IMR-90 (cell line): ENCODE measurements around the gene NRARP.
A peak's percentile ranks its signal among the peaks of the same experiment; 100 is the strongest.

Source experiments
- BHLHE40 ChIP-seq: fragments of 150-350 bp; IDR thresholded peaks from 2 replicates; pipeline ENCODE4 v1.6.1; 2016; ENCODE audit warnings: mild to moderate bottlenecking, low read depth, low read length
- CEBPB ChIP-seq: IDR thresholded peaks from 2 replicates; pipeline ENCODE4 v1.6.1; 2012; ENCODE audit warnings: low read depth, low read length, improper control_type of control experiment
- CTCF ChIP-seq: conservative IDR thresholded peaks from 2 replicates; pipeline ENCODE4 v1.5.1; 2012; ENCODE audit warnings: mild to moderate bottlenecking, low read depth, low read length, improper control_type of control experiment
- ELK1 ChIP-seq: fragments of 150-350 bp; IDR thresholded peaks from 2 replicates; pipeline ENCODE4 v1.6.1; 2016; ENCODE audit warnings: low read depth, mild to moderate bottlenecking, low read length, moderate library complexity, borderline replicate concordance
- MAZ ChIP-seq: IDR thresholded peaks from 2 replicates; pipeline ENCODE4 v1.6.1; 2012; ENCODE audit warnings: low read depth, mild to moderate bottlenecking, low read length, improper control_type of control experiment, moderate library complexity, borderline replicate concordance
- MXI1 ChIP-seq: IDR thresholded peaks from 2 replicates; pipeline ENCODE4 v1.6.1; 2012; ENCODE audit warnings: low read depth, mild to moderate bottlenecking, low read length, moderate library complexity, borderline replicate concordance
- NFE2L2 ChIP-seq: fragments of 150-350 bp; IDR thresholded peaks from 2 replicates; pipeline ENCODE4 v1.6.1; 2016; ENCODE audit warnings: low read depth, mild to moderate bottlenecking, low read length
- POLR2A ChIP-seq: IDR thresholded peaks from 2 replicates; pipeline ENCODE4 v1.6.1; 2012; ENCODE audit warnings: mild to moderate bottlenecking, low read depth, low read length
- RAD21 ChIP-seq: IDR thresholded peaks from 2 replicates; pipeline ENCODE4 v1.6.1; 2012; ENCODE audit warnings: low read length, improper control_type of control experiment
- RCOR1 ChIP-seq: IDR thresholded peaks from 2 replicates; pipeline ENCODE4 v1.6.1; 2012; ENCODE audit warnings: mild to moderate bottlenecking, low read length, improper control_type of control experiment; ENCODE audit not compliant: insufficient replicate concordance
- RFX5 ChIP-seq: IDR thresholded peaks from 2 replicates; pipeline ENCODE4 v1.8.0; 2012; ENCODE audit warnings: low read depth, mild to moderate bottlenecking, low read length, moderate library complexity
- SMC3 ChIP-seq: fragments of 150-350 bp; IDR thresholded peaks from 2 replicates; pipeline ENCODE4 v1.6.1; 2016; ENCODE audit warnings: low read depth, mild to moderate bottlenecking, antibody characterized with exemption, low read length, moderate library complexity

GRCh38 chr9:137311171-137311985 is 9.3 kb upstream of the NRARP start:
- no peak for TF ChIP-seq CTCF
- no peak for TF ChIP-seq RCOR1
- no peak for TF ChIP-seq POLR2A
- no peak for TF ChIP-seq RFX5
- no peak for TF ChIP-seq RAD21
- TF ChIP-seq MXI1: no peak
- TF ChIP-seq MAZ: peak; percentile 27; the same call in 1 of the 2 replicates
- no peak for TF ChIP-seq CEBPB
- TF ChIP-seq SMC3: no peak
- TF ChIP-seq ELK1: no peak
- TF ChIP-seq NFE2L2: no peak
- no peak for TF ChIP-seq BHLHE40
